K562 (cell line): ENCODE measurements around the gene MFSD6.

ENCODE experiments used
- CHD1 ChIP-seq: fragments of 200-600 bp; sonication (generic); IDR thresholded peaks from one replicate; pipeline ENCODE4 v1.6.1; 2012; ENCODE audit warnings: mild to moderate bottlenecking, moderate library complexity, low read length, inconsistent platforms
- CREBBP ChIP-seq: IDR thresholded peaks from one replicate; pipeline ENCODE4 v1.6.1; 2012; ENCODE audit warnings: low read depth, mild to moderate bottlenecking, control low read depth, inconsistent platforms, low read length
- CTCF ChIP-seq, 3 experiments: IDR thresholded peaks in 2 of 3; conservative IDR thresholded peaks in 1 of 3; 2 replicates each; pipeline ENCODE4 v1.5.1; 2011 to 2012; ENCODE audit warnings: low read length in 3 of 3, mild to moderate bottlenecking in 3 of 3, control low read depth in 2 of 3, improper control_type of control experiment in 1 of 3, inconsistent platforms in 1 of 3, low read depth in 1 of 3, mixed read lengths in 1 of 3, moderate library complexity in 1 of 3; ENCODE audit not compliant: insufficient read depth in 2 of 3
- GTF2E2 ChIP-seq: fragments of 200-800 bp; sonication (Bioruptor generic); IDR thresholded peaks from 2 replicates; pipeline ENCODE4 v1.6.1; 2016; ENCODE audit warnings: missing genetic modification characterization, missing compliant biosample characterization
- HDGF ChIP-seq: fragments of 450-650 bp; IDR thresholded peaks from 2 replicates; pipeline ENCODE4 v1.6.1; 2016
- HNRNPH1 ChIP-seq: fragments of 200-400 bp; formaldehyde crosslinking; optimal IDR thresholded peaks from 2 replicates; pipeline ENCODE3; 2017; ENCODE audit warnings: low read depth, mild to moderate bottlenecking, low read length, moderate library complexity
- KLF1 ChIP-seq: fragments of 450-650 bp; IDR thresholded peaks from 2 replicates; pipeline ENCODE4 v1.6.1; 2016; ENCODE audit warnings: missing genetic modification characterization, missing compliant biosample characterization
- MAX ChIP-seq: sonication (generic); formaldehyde crosslinking; IDR thresholded peaks from 2 replicates; pipeline ENCODE4 v1.9.0; 2022; ENCODE audit warnings: mild to moderate bottlenecking, missing genetic modification reagents
- MECOM ChIP-seq: fragments of 250-450 bp; sonication (Bioruptor Pico); IDR thresholded peaks from 2 replicates; pipeline ENCODE4 v1.8.0; 2022; ENCODE audit warnings: inconsistent platforms
- NFYB ChIP-seq: IDR thresholded peaks from 2 replicates; pipeline ENCODE4 v1.6.1; 2011; ENCODE audit warnings: mild to moderate bottlenecking, moderate library complexity; ENCODE audit not compliant: insufficient read length; ENCODE audit errors: extremely low read depth
- NR1H2 ChIP-seq: sonication (generic); formaldehyde crosslinking; IDR thresholded peaks from 2 replicates; pipeline ENCODE4 v1.4.0; 2020; ENCODE audit warnings: mild to moderate bottlenecking, missing genetic modification reagents
- RBM34 ChIP-seq: fragments of 200-400 bp; formaldehyde crosslinking; IDR thresholded peaks from 2 replicates; pipeline ENCODE4 v1.6.1; 2018; ENCODE audit warnings: low read length, borderline replicate concordance; ENCODE audit not compliant: insufficient read depth
- ZFP91 ChIP-seq: sonication (generic); formaldehyde crosslinking; IDR thresholded peaks from 2 replicates; pipeline ENCODE4 v1.8.0; 2022; ENCODE audit warnings: mild to moderate bottlenecking, missing genetic modification reagents

GRCh38 chr2:190387422-190387821 lies 20.7 kb upstream of the MFSD6 start:
- TF ChIP-seq CTCF (IDR thresholded peaks at IDR 0.05 in 2 of 3, conservative IDR thresholded peaks at IDR 0.05 in 1 of 3; ENCODE audit: insufficient read depth in 2 of 3, low read depth in 1 of 3, low read length in 3 of 3), result no peak
- TF ChIP-seq MECOM (CRISPR knock-in tag), result no peak
- no peak for TF ChIP-seq NFYB
- TF ChIP-seq RBM34, result no peak
- TF ChIP-seq CHD1, result no peak
- TF ChIP-seq HNRNPH1, result no peak
- no peak for TF ChIP-seq CREBBP
- no peak for TF ChIP-seq ZFP91 (CRISPR knock-in tag)
- no peak for TF ChIP-seq NR1H2 (CRISPR knock-in tag)
- no peak for TF ChIP-seq MAX (CRISPR knock-in tag)
- TF ChIP-seq KLF1 (tag), result no peak
- TF ChIP-seq HDGF, result no peak
- TF ChIP-seq GTF2E2 (tag), result no peak
